ENCODE data around the gene UBC. TPM values are rescaled to one million over a fixed set of nuclear protein-coding genes. Genes with fewer than 3 reads are reported as not detected.
A peak's percentile ranks its signal among the peaks of the same experiment; 100 is the strongest.
"Not testable (repeated sequence)": the region's sequence is repeated elsewhere in the genome, so short reads cannot be mapped to it uniquely, and the experiment has no call there.

The UBC gene
- total and polyA plus RNA-seq, 5 donors from 2014 or later, result 1,179 to 2,012 (median 1,557) TPM

- Histone ChIP-seq H3K4me3 (ENCODE audit: low read depth, low read length) (peak overlapping the region; percentile 99), H3K36me3 (ENCODE audit: control insufficient read depth, insufficient read depth, low read length) (peaks cover 23% of the 10 kb centered on the region), H3K4me1 (ENCODE audit: control insufficient read depth, insufficient read depth, low read length, poor library complexity, severe bottlenecking) (peaks cover 47% of the 10 kb centered on the region)
- not testable (repeated sequence) for DNase-seq; H3K27ac ChIP-seq (ENCODE audit: insufficient read depth, low read length, poor library complexity, severe bottlenecking); ATAC-seq (ENCODE audit: low read depth in 2 of 2); H3K9me3 Mint-ChIP-seq; H3K9me3 ChIP-seq (ENCODE audit: control insufficient read depth in 2 of 2, low read length in 2 of 2); H3K27me3 ChIP-seq (ENCODE audit: control insufficient read depth, insufficient read depth, low read length)
- H3K36me3 Mint-ChIP-seq, result peaks cover 31% of the 10 kb centered on the region
- H3K4me1 Mint-ChIP-seq, result peaks cover 22 to 73% (median 55%) of the 10 kb centered on the region in 4 donors
- peak overlapping the region in 2 of 3 donors; percentile 100 for H3K27ac Mint-ChIP-seq
- peaks cover 24% of the 10 kb centered on the region for H3K27me3 Mint-ChIP-seq
- H3K4me3 Mint-ChIP-seq, result peak overlapping the region; percentile 99 to 100 (median 100)
Measured at GRCh38 chr12:124912529-124913287, 1.7 kb downstream of the UBC start.

- Histone ChIP-seq H3K4me1 (ENCODE audit: control insufficient read depth, insufficient read depth, low read length, poor library complexity, severe bottlenecking) (peaks cover 43% of the 10 kb centered on the region), H3K4me3 (ENCODE audit: low read depth, low read length) (peak overlapping the region; percentile 67), H3K36me3 (ENCODE audit: control insufficient read depth, insufficient read depth, low read length) (peaks cover 23% of the 10 kb centered on the region)
- H3K27ac ChIP-seq (ENCODE audit: insufficient read depth, low read length, poor library complexity, severe bottlenecking); DNase-seq; H3K9me3 Mint-ChIP-seq; H3K27me3 ChIP-seq (ENCODE audit: control insufficient read depth, insufficient read depth, low read length); H3K9me3 ChIP-seq (ENCODE audit: control insufficient read depth in 2 of 2, low read length in 2 of 2); ATAC-seq (ENCODE audit: low read depth in 2 of 2): not testable (repeated sequence)
- H3K27ac Mint-ChIP-seq, result peak overlapping the region; percentile 44 to 82 (median 66)
- H3K36me3 Mint-ChIP-seq, result peaks cover 31% of the 10 kb centered on the region
- peaks cover 28 to 65% (median 50%) of the 10 kb centered on the region in 4 donors for H3K4me1 Mint-ChIP-seq
- peaks cover 15% of the 10 kb centered on the region for H3K27me3 Mint-ChIP-seq
- H3K4me3 Mint-ChIP-seq, result peak overlapping the region; percentile 46 to 80 (median 66)
Measured at GRCh38 chr12:124911521-124911920, 2.9 kb downstream of the UBC start.

GRCh38 chr12:124910561-124911478, 3.6 kb downstream of the UBC start:
- Mint-ChIP-seq H3K36me3 (peaks cover 31% of the 10 kb centered on the region), H3K4me3 (peak overlapping the region; percentile 39 to 80 (median 66)), H3K27me3 (peaks cover 18% of the 10 kb centered on the region), H3K4me1 (peaks cover 25 to 61% (median 48%) of the 10 kb centered on the region in 4 donors), H3K27ac (peak overlapping the region; percentile 44 to 82 (median 66)), H3K9me3 (peaks cover 0 to 9% (median 0%) of the 10 kb centered on the region in 7 donors)
- ATAC-seq (ENCODE audit: low read depth in 2 of 2), result no peak
- Histone ChIP-seq H3K27me3 (ENCODE audit: control insufficient read depth, insufficient read depth, low read length) (no peaks in the 10 kb centered on the region), H3K36me3 (ENCODE audit: control insufficient read depth, insufficient read depth, low read length) (peaks cover 23% of the 10 kb centered on the region), H3K4me1 (ENCODE audit: control insufficient read depth, insufficient read depth, low read length, poor library complexity, severe bottlenecking) (peaks cover 38% of the 10 kb centered on the region), H3K27ac (ENCODE audit: insufficient read depth, low read length, poor library complexity, severe bottlenecking) (peak overlapping the region; percentile 10), H3K9me3 (ENCODE audit: control insufficient read depth in 2 of 2, low read length in 2 of 2) (no peaks in the 10 kb centered on the region), H3K4me3 (ENCODE audit: low read depth, low read length) (peak overlapping the region; percentile 67)
- peak in 1 of 3 donors; percentile 36 for DNase-seq

- H3K4me1 ChIP-seq (ENCODE audit: control insufficient read depth, insufficient read depth, low read length, poor library complexity, severe bottlenecking), result peaks cover 30% of the 10 kb centered on the region
- Mint-ChIP-seq H3K36me3 (peaks cover 31% of the 10 kb centered on the region), H3K9me3 (peaks cover 0 to 9% (median 0%) of the 10 kb centered on the region in 7 donors), H3K4me3 (peak overlapping the region; percentile 24 to 80 (median 48)), H3K4me1 (peaks cover 25 to 53% (median 45%) of the 10 kb centered on the region in 4 donors), H3K27ac (peak overlapping the region in 1 of 3 donors; percentile 12), H3K27me3 (peaks cover 20% of the 10 kb centered on the region)
- ATAC-seq (ENCODE audit: low read depth in 2 of 2) (no peak), DNase-seq (no peak)
- peak overlapping the region; percentile 67 for H3K4me3 ChIP-seq (ENCODE audit: low read depth, low read length)
- H3K27me3 ChIP-seq (ENCODE audit: control insufficient read depth, insufficient read depth, low read length), result no peaks in the 10 kb centered on the region
- H3K27ac ChIP-seq (ENCODE audit: insufficient read depth, low read length, poor library complexity, severe bottlenecking), result peak overlapping the region; percentile 10
- no peaks in the 10 kb centered on the region for H3K9me3 ChIP-seq (ENCODE audit: control insufficient read depth in 2 of 2, low read length in 2 of 2)
- H3K36me3 ChIP-seq (ENCODE audit: control insufficient read depth, insufficient read depth, low read length), result peaks cover 23% of the 10 kb centered on the region
Measured at GRCh38 chr12:124909831-124910560, 4.5 kb downstream of the UBC start.

- Histone ChIP-seq H3K27me3 (ENCODE audit: control insufficient read depth, insufficient read depth, low read length) (no peaks in the 10 kb centered on the region), H3K4me1 (ENCODE audit: control insufficient read depth, insufficient read depth, low read length, poor library complexity, severe bottlenecking) (peaks cover 23% of the 10 kb centered on the region), H3K36me3 (ENCODE audit: control insufficient read depth, insufficient read depth, low read length) (peaks cover 13% of the 10 kb centered on the region), H3K9me3 (ENCODE audit: control insufficient read depth in 2 of 2, low read length in 2 of 2) (no peaks in the 10 kb centered on the region), H3K4me3 (ENCODE audit: low read depth, low read length) (no peak overlapping the region), H3K27ac (ENCODE audit: insufficient read depth, low read length, poor library complexity, severe bottlenecking) (no peak overlapping the region)
- no peaks in the 10 kb centered on the region for H3K9me3 Mint-ChIP-seq
- H3K4me3 Mint-ChIP-seq, result no peak overlapping the region
- peaks cover 5% of the 10 kb centered on the region for H3K27me3 Mint-ChIP-seq
- peaks cover 6% of the 10 kb centered on the region for H3K36me3 Mint-ChIP-seq
- peak; percentile 93 to 95 for ATAC-seq (ENCODE audit: low read depth in 2 of 2)
- H3K27ac Mint-ChIP-seq, result peak overlapping the region in 2 of 3 donors; percentile 28 to 80
- peak; percentile 83 to 95 (median 91) for DNase-seq
- H3K4me1 Mint-ChIP-seq, result peaks cover 19 to 30% (median 25%) of the 10 kb centered on the region in 4 donors
Measured at GRCh38 chr12:124906606-124907261, 7.7 kb downstream of the UBC start.

GRCh38 chr12:124904306-124905098, 9.9 kb downstream of the UBC start:
- Histone ChIP-seq H3K4me1 (ENCODE audit: control insufficient read depth, insufficient read depth, low read length, poor library complexity, severe bottlenecking) (peaks cover 8% of the 10 kb centered on the region), H3K4me3 (ENCODE audit: low read depth, low read length) (no peak overlapping the region), H3K27ac (ENCODE audit: insufficient read depth, low read length, poor library complexity, severe bottlenecking) (no peak overlapping the region), H3K27me3 (ENCODE audit: control insufficient read depth, insufficient read depth, low read length) (no peaks in the 10 kb centered on the region), H3K36me3 (ENCODE audit: control insufficient read depth, insufficient read depth, low read length) (no peaks in the 10 kb centered on the region), H3K9me3 (ENCODE audit: control insufficient read depth in 2 of 2, low read length in 2 of 2) (no peaks in the 10 kb centered on the region)
- Mint-ChIP-seq H3K4me1 (peaks cover 4 to 11% (median 8%) of the 10 kb centered on the region in 4 donors), H3K27ac (no peak overlapping the region), H3K36me3 (no peaks in the 10 kb centered on the region), H3K4me3 (no peak overlapping the region), H3K9me3 (no peaks in the 10 kb centered on the region), H3K27me3 (peaks cover 5% of the 10 kb centered on the region)
- ATAC-seq (ENCODE audit: low read depth in 2 of 2), result no peak
- DNase-seq, result no peak
